Skin of body (tissue), 2 donors: ENCODE measurements around the gene SFXN4. TPM values are rescaled to one million over a fixed set of nuclear protein-coding genes. Genes with fewer than 3 reads are reported as not detected.
A peak's percentile ranks its signal among the peaks of the same experiment; 100 is the strongest.
"Not testable (repeated sequence)": the region's sequence is repeated elsewhere in the genome, so short reads cannot be mapped to it uniquely, and the experiment has no call there.

ENCODE experiments used
- DNase-seq: peaks from one replicate; lab custom pipeline; 2025; lab: John Stamatoyannopoulos, UW
- total RNA-seq: library from RNA; depleted of rRNA; stranded (reverse); fragments of >200 nt; gene quantifications from one replicate; pipeline ENCODE4 v1.2.3, GENCODE V29; 2014

Gene SFXN4
- total RNA-seq, 1 donor from 2014 or later = 11.4 TPM

GRCh38 chr10:119190954-119191785 is 25.7 kb upstream of the SFXN4 start:
- DNase-seq = no peak

- no peak for DNase-seq
Observed at GRCh38 chr10:119190353-119190752, 24.8 kb upstream of the SFXN4 start.

GRCh38 chr10:119189811-119190282 is 24.3 kb upstream of the SFXN4 start:
- no peak for DNase-seq

- no peak for DNase-seq
Observed at GRCh38 chr10:119183664-119184412, 18.3 kb upstream of the SFXN4 start.

GRCh38 chr10:119180850-119181400 is 15.4 kb upstream of the SFXN4 start:
- not testable (repeated sequence) for DNase-seq

GRCh38 chr10:119178372-119179119 is 13.0 kb upstream of the SFXN4 start, which contains the start of gene PRDX3:
TSS of gene PRDX3 (minus strand) at chr10:119178812. CDS start at chr10:119178790, 22 bp downstream.
- DNase-seq = peak; percentile 84

- DNase-seq = peak; percentile 74
Observed at GRCh38 chr10:119177708-119178371, 12.3 kb upstream of the SFXN4 start.

GRCh38 chr10:119176166-119176565 is 10.7 kb upstream of the SFXN4 start:
- no peak for DNase-seq

- DNase-seq = no peak
Observed at GRCh38 chr10:119174109-119174508, 8.6 kb upstream of the SFXN4 start.

GRCh38 chr10:119167041-119167440 is 1.5 kb upstream of the SFXN4 start:
- DNase-seq = no peak

GRCh38 chr10:119166564-119166963 is 1.1 kb upstream of the SFXN4 start:
- no peak for DNase-seq

GRCh38 chr10:119166118-119166500 is 595 bp upstream of the SFXN4 start:
- DNase-seq = no peak

GRCh38 chr10:119162452-119163092 is 2.9 kb downstream of the SFXN4 start:
- DNase-seq = no peak

GRCh38 chr10:119161680-119162451 is 3.6 kb downstream of the SFXN4 start:
- DNase-seq = no peak

GRCh38 chr10:119159332-119159731 is 6.2 kb downstream of the SFXN4 start:
- no peak for DNase-seq

GRCh38 chr10:119153661-119154060 is 11.9 kb downstream of the SFXN4 start:
- DNase-seq = no peak

GRCh38 chr10:119153041-119153440 is 12.5 kb downstream of the SFXN4 start:
- DNase-seq = no peak

GRCh38 chr10:119151601-119152000 is 13.9 kb downstream of the SFXN4 start:
- DNase-seq = not testable (repeated sequence)

- no peak for DNase-seq
Observed at GRCh38 chr10:119149729-119150128, 15.8 kb downstream of the SFXN4 start.
